ENCODE results near the gene DOCK7. TPM values are rescaled to one million over a fixed set of nuclear protein-coding genes. Genes with fewer than 3 reads are reported as not detected.

DOCK7 gene
- total and polyA plus RNA-seq, 2 of the 8 experiments (the other 6 are each of a cell fraction or from before 2014, with no cell fraction given): 10.2 to 33.7 TPM

DNA sequence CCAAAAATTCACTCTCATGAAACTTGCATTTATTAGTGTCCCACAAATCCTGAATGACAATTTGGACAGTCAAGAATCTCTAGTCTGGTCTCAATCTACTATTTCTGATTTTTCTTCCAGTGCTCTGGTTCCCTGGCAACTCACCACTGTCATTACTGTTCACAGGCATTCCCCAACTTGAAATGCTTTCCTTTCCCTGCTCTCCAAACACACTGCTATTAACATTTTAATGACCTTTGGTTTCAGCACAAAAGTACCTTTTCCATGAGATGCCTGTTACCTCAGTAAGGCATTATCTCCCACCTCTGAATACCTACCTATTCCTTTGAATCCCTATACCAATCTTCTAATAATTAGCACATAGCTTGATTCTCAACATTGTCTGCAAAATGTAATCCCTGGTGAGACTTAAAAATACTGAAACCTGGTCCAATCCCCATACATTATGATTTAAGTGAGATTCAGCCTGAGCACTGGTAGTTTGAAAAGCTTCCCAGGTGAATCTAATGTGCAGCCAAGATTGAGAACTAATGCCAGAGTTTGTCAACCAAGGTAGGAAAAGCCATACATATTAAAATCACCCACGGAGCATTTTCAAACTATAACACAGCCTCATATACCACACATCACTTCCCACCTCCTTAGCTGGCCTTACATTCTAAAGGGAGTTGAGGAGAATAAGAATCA is 102.6 kb downstream of the DOCK7 start:
- Histone ChIP-seq H3K27me3 (replicated peaks in 1 of 4; ENCODE audit: control insufficient read depth in 3 of 4, extremely low read depth in 1 of 4, insufficient read depth in 3 of 4, low read length in 3 of 4) (no peaks in the 10 kb centered on the region), H4K8ac (ENCODE audit: extremely low read depth, insufficient read depth, low read length) (no peak overlapping the region), H3K9ac (replicated peaks in 1 of 4; ENCODE audit: extremely low read depth in 1 of 4, low read depth in 3 of 4, low read length in 3 of 4) (no peak overlapping the region), H3K23ac (ENCODE audit: insufficient read length) (no peak overlapping the region), H3K56ac (replicated peaks; ENCODE audit: insufficient read length, low read depth, low read length) (no peak overlapping the region), H3K4me1 (replicated peaks in 1 of 4; ENCODE audit: control insufficient read depth in 3 of 4, insufficient read depth in 4 of 4, low read length in 3 of 4) (peaks cover 0 to 4% (median 0%) of the 10 kb centered on the region in 4 experiments; a peak in 2 of 7 replicates), H2BK5ac (ENCODE audit: low read depth, low read length) (no peak overlapping the region), H3K4ac (replicated peaks; ENCODE audit: insufficient read length, low read depth, low read length) (no peak overlapping the region), H3K79me2 (ENCODE audit: control insufficient read depth in 1 of 2, insufficient read depth in 2 of 2, low read length in 2 of 2) (no peaks in the 10 kb centered on the region), H2AK5ac (ENCODE audit: low read depth, low read length) (no peak overlapping the region), H2BK15ac (ENCODE audit: low read length) (no peak overlapping the region), H2AFZ (ENCODE audit: low read length) (no peak overlapping the region), H3K79me1 (ENCODE audit: low read depth, low read length) (no peaks in the 10 kb centered on the region), H2BK20ac (ENCODE audit: low read length) (no peak overlapping the region), H3K4me2 (ENCODE audit: insufficient read depth in 1 of 2, low read depth in 2 of 2, low read length in 2 of 2) (peak overlapping the region in 1 of 2 experiments; percentile 49; a peak in 2 of 4 replicates), H2BK12ac (ENCODE audit: low read depth, low read length) (no peak overlapping the region), H4K20me1 (replicated peaks in 1 of 2; ENCODE audit: control insufficient read depth in 1 of 2, insufficient read depth in 2 of 2, low read length in 2 of 2) (no peaks in the 10 kb centered on the region), H3K4me3 (ENCODE audit: extremely low read depth in 1 of 4, insufficient read depth in 2 of 4, low read depth in 3 of 4, low read length in 4 of 4) (peak overlapping the region in 1 of 4 experiments; percentile 11; a peak in 1 of 8 replicates), H3K23me2 (ENCODE audit: low read depth, low read length) (no peaks in the 10 kb centered on the region), H3K9me3 (ENCODE audit: insufficient read depth in 2 of 2, low read depth in 1 of 2, low read length in 1 of 2) (no peaks in the 10 kb centered on the region), H3K27ac (ENCODE audit: low read depth, low read length) (peak overlapping the region; percentile 58; the same call in 1 of the 2 replicates), H3K18ac (ENCODE audit: extremely low read depth, low read length) (no peak overlapping the region), H4K91ac (replicated peaks; ENCODE audit: insufficient read length, low read length) (no peak overlapping the region), H4K5ac (ENCODE audit: insufficient read length, low read depth, low read length) (no peak overlapping the region), H3K36me3 (ENCODE audit: control insufficient read depth in 2 of 4, insufficient read depth in 4 of 4, low read length in 3 of 4) (no peaks in the 10 kb centered on the region; a peak in 1 of 8 replicates), H3K14ac (ENCODE audit: insufficient read length) (no peak overlapping the region), H2BK120ac (replicated peaks; ENCODE audit: low read depth, low read length) (no peak overlapping the region)
- 20% methylated on average over 1 of the region's 1 CpG; no CpG with 5 or more reads in 1 of the 2 experiments for WGBS, 2 experiments (ENCODE audit: extremely low coverage in 1 of 2, insufficient coverage in 1 of 2, insufficient read length in 1 of 2, insufficient replicate concordance in 2 of 2, low coverage in 1 of 2, low lambda C conversion rate in 2 of 2, missing lambda C conversion rate in 1 of 2)
- FAIRE-seq (peak; percentile 99), DNase-seq (ENCODE audit: low read depth in 1 of 2, low spot score in 2 of 2) (no peak)
- CTCF ChIA-PET (ENCODE audit: partially characterized antibody): no interaction called here
- POLR2A ChIA-PET (ENCODE audit: partially characterized antibody): no interaction called here
- 0 out of 2 replicates have a peak, but pooled peaks have one; percentile 51 for TF ChIP-seq TEAD4 (IDR thresholded peaks at IDR 0.05; ENCODE audit: low read depth, low read length)
- no peak for TF ChIP-seq CEBPB (IDR thresholded peaks at IDR 0.05; ENCODE audit: low read depth, low read length)

Measured in H1 (cell line).